HCT116 (cell line): ENCODE measurements around the gene ETFA. TPM values are rescaled to one million over a fixed set of nuclear protein-coding genes. Genes with fewer than 3 reads are reported as not detected.

Experiments used
- ATAC-seq: fragments of 200-7000 bp; cut with Tn5 transposase; 2 replicates; pipeline ENCODE4 v1.9.1; 2020; ENCODE audit warnings: mild to moderate bottlenecking, moderate library complexity
- BruUV-seq: library from RNA; stranded (reverse); fragments of 400-500 nt; replicated peaks from 2 replicates; lab custom pipeline; 2021; lab: Mats Ljungman, UMichigan
- CTCF ChIA-PET: fragments of 300-600 bp; sonication (Branson Sonifier 250); formaldehyde crosslinking; loops from one replicate; lab custom pipeline; 2021; ENCODE audit warnings: antibody characterized with exemption; lab: Charles Lee
- POLR2A ChIA-PET: fragments of 300-600, 350-600 bp; sonication (Branson Sonifier 250); formaldehyde crosslinking; loops from one replicate; lab custom pipeline; 2021; ENCODE audit warnings: antibody characterized with exemption; lab: Charles Lee
- RAD21 ChIA-PET, 2 experiments: fragments of 300-600 bp; sonication (Branson Sonifier 250); formaldehyde crosslinking; loops; one replicate each; lab custom pipeline; 2023; ENCODE audit warnings: low total read pairs in 2 of 2; ENCODE audit not compliant: uncharacterized antibody in 2 of 2, unreplicated experiment in 2 of 2, low non-redundant PET in 1 of 2; lab: Charles Lee
- DNase-seq: peaks from one replicate; pipeline ENCODE4 v3.0.0-alpha.2; 2010; ENCODE audit warnings: low read depth, low spot score
- H2AFZ ChIP-seq: fragments of 200-600 bp; shearing (Covaris generic), sonication (generic); 2 replicates; pipeline ENCODE4 v1.6.1; 2017; ENCODE audit warnings: low read depth, mixed run types, mixed read lengths, antibody characterized with exemption, low read length; ENCODE audit not compliant: poor library complexity, severe bottlenecking
- H3K27ac ChIP-seq: 2 replicates; pipeline ENCODE4 v1.5.1; 2012; ENCODE audit warnings: low read depth, low read length
- H3K27me3 ChIP-seq: fragments of 200-600 bp; sonication (generic); 2 replicates; pipeline ENCODE4 v1.6.1; 2016; ENCODE audit warnings: mixed run types, low read length, mixed read lengths; ENCODE audit not compliant: insufficient read depth
- H3K36me3 ChIP-seq, 2 experiments: fragments of 200-500 bp in 1 of 2; fragments of 200-600 bp in 1 of 2; sonication (Bioruptor generic) in 1 of 2; sonication (generic) in 1 of 2; 2 replicates each; pipeline versions ENCODE4 v1.5.1 to v1.6.1; 2014 to 2016; ENCODE audit warnings: low read length in 2 of 2, inconsistent platforms in 1 of 2, mixed read lengths in 1 of 2, mixed run types in 1 of 2; ENCODE audit not compliant: insufficient read depth in 2 of 2, control insufficient read depth in 1 of 2
- H3K4me1 ChIP-seq, 2 experiments: fragments of 200-600 bp in 1 of 2; sonication (generic) in 1 of 2; 2 replicates each; pipeline versions ENCODE4 v1.5.1 to v1.6.1; 2012 to 2017; ENCODE audit warnings: low read length in 2 of 2, inconsistent platforms in 1 of 2, mild to moderate bottlenecking in 1 of 2, mixed read lengths in 1 of 2, mixed run types in 1 of 2, moderate library complexity in 1 of 2; ENCODE audit not compliant: insufficient read depth in 2 of 2, control insufficient read depth in 1 of 2
- H3K4me2 ChIP-seq: fragments of 200-600 bp; sonication (generic); 2 replicates; pipeline ENCODE4 v1.6.1; 2017; ENCODE audit warnings: mixed run types, low read length, mixed read lengths
- H3K4me3 ChIP-seq, 2 experiments: fragments of 200-600 bp in 1 of 2; sonication (generic) in 1 of 2; replicated peaks in 1 of 2; 2 replicates each; pipeline ENCODE4 v1.5.1; 2011 to 2016; ENCODE audit warnings: low read length in 2 of 2, control low read depth in 1 of 2, low read depth in 1 of 2, mild to moderate bottlenecking in 1 of 2, mixed read lengths in 1 of 2, mixed run types in 1 of 2
- H3K79me2 ChIP-seq: fragments of 200-600 bp; sonication (generic); 2 replicates; pipeline ENCODE4 v1.6.1; 2017; ENCODE audit warnings: mild to moderate bottlenecking, mixed run types, low read length, moderate library complexity, mixed read lengths; ENCODE audit not compliant: insufficient read depth
- H3K9ac ChIP-seq: fragments of 200-600 bp; sonication (generic); 2 replicates; pipeline ENCODE4 v1.6.1; 2016; ENCODE audit warnings: low read length, mixed read lengths
- H3K9me2 ChIP-seq: fragments of 200-600 bp; sonication (generic), shearing (Covaris generic); 2 replicates; pipeline ENCODE4 v1.6.1; 2017; ENCODE audit warnings: mixed run types, mild to moderate bottlenecking, moderate library complexity; ENCODE audit not compliant: insufficient read depth
- H3K9me3 ChIP-seq, 2 experiments: fragments of 200-500 bp in 1 of 2; fragments of 200-600 bp in 1 of 2; sonication (Bioruptor generic) in 1 of 2; sonication (generic) in 1 of 2; 2 replicates each; pipeline ENCODE4 v1.6.1; 2014 to 2017; ENCODE audit warnings: low read length in 2 of 2, mixed read lengths in 2 of 2, inconsistent platforms in 1 of 2, low read depth in 1 of 2, mild to moderate bottlenecking in 1 of 2, mixed run types in 1 of 2, moderate library complexity in 1 of 2; ENCODE audit not compliant: control insufficient read depth in 1 of 2, insufficient read depth in 1 of 2
- H4K20me1 ChIP-seq: fragments of 200-600 bp; sonication (generic), shearing (Covaris generic); 2 replicates; pipeline ENCODE4 v1.6.1; 2017; ENCODE audit warnings: mixed run types, mild to moderate bottlenecking, moderate library complexity; ENCODE audit not compliant: insufficient read depth
- CTCF ChIP-seq, 3 experiments: fragments of 200-600 bp in 1 of 3; sonication (generic) in 1 of 3; IDR thresholded peaks in 2 of 3; conservative IDR thresholded peaks in 1 of 3; 2 replicates each; pipeline ENCODE4 v1.5.1; 2012 to 2017; ENCODE audit warnings: low read depth in 2 of 3, low read length in 2 of 3, antibody characterized with exemption in 1 of 3, borderline replicate concordance in 1 of 3, control low read depth in 1 of 3, mild to moderate bottlenecking in 1 of 3, mixed read lengths in 1 of 3, mixed run types in 1 of 3, moderate library complexity in 1 of 3; ENCODE audit not compliant: insufficient read depth in 1 of 3
- EGR1 ChIP-seq: IDR thresholded peaks from 2 replicates; pipeline ENCODE4 v1.6.1; 2012; ENCODE audit warnings: low read depth
- ELF1 ChIP-seq: IDR thresholded peaks from 2 replicates; pipeline ENCODE4 v1.6.1; 2012; ENCODE audit warnings: low read depth, borderline replicate concordance
- EZH2 ChIP-seq: fragments of 200-600 bp; sonication (generic); IDR thresholded peaks from 2 replicates; pipeline ENCODE4 v1.6.1; 2017; ENCODE audit warnings: antibody characterized with exemption, mixed run types
- EZH2phosphoT487 ChIP-seq: fragments of 200-600 bp; IDR thresholded peaks from 2 replicates; pipeline ENCODE4 v1.6.1; 2018; ENCODE audit warnings: antibody characterized with exemption, borderline replicate concordance
- FOSL1 ChIP-seq: IDR thresholded peaks from 2 replicates; pipeline ENCODE4 v1.6.1; 2012; ENCODE audit warnings: low read depth
- JUND ChIP-seq: IDR thresholded peaks from 2 replicates; pipeline ENCODE4 v1.6.1; 2012
- POLR2AphosphoS5 ChIP-seq: IDR thresholded peaks from 2 replicates; pipeline ENCODE4 v1.6.1; 2011; ENCODE audit warnings: mild to moderate bottlenecking, low read depth, low read length, moderate library complexity
- RAD21 ChIP-seq: IDR thresholded peaks from 2 replicates; pipeline ENCODE4 v1.6.1; 2012; ENCODE audit warnings: low read depth, mild to moderate bottlenecking
- SIN3A ChIP-seq: IDR thresholded peaks from 2 replicates; pipeline ENCODE4 v1.6.1; 2012; ENCODE audit warnings: low read depth
- SP1 ChIP-seq: IDR thresholded peaks from 2 replicates; pipeline ENCODE4 v1.6.1; 2012; ENCODE audit warnings: low read depth
- SRF ChIP-seq: IDR thresholded peaks from 2 replicates; pipeline ENCODE4 v1.6.1; 2012; ENCODE audit warnings: low read depth
- TCF7L2 ChIP-seq: IDR thresholded peaks from 2 replicates; pipeline ENCODE4 v1.7.0; 2011; ENCODE audit warnings: borderline replicate concordance, inconsistent platforms; ENCODE audit not compliant: insufficient read depth, insufficient read length; ENCODE audit errors: extremely low read depth
- YY1 ChIP-seq: IDR thresholded peaks from 2 replicates; pipeline ENCODE4 v1.6.1; 2011; ENCODE audit warnings: low read length, low read depth, moderate library complexity, mild to moderate bottlenecking; ENCODE audit not compliant: insufficient replicate concordance; ENCODE audit errors: extremely low read depth
- ZNF274 ChIP-seq: fragments of 200-500 bp; sonication (Bioruptor generic); IDR thresholded peaks from 2 replicates; pipeline ENCODE4 v1.6.1; 2014; ENCODE audit warnings: mild to moderate bottlenecking, low read depth, low read length, inconsistent platforms
- intact Hi-C: fragments of 100-400 bp; cut with micrococcal nuclease; formaldehyde crosslinking; loops from 2 replicates; pipeline ENCODE4 v1.10.0; 2022
- total RNA-seq: library from RNA; stranded (reverse); gene quantifications from one replicate; pipeline ENCODE4 v1.2.1, GENCODE V29; 2021; ENCODE audit not compliant: unreplicated experiment
- TF ChIP-seq, protein P1 (sequence below): IDR thresholded peaks from 2 replicates; pipeline ENCODE4 v1.6.1; 2012

The ETFA gene
- total RNA-seq, 1 experiment from 2014 or later = 144 TPM

DNA sequence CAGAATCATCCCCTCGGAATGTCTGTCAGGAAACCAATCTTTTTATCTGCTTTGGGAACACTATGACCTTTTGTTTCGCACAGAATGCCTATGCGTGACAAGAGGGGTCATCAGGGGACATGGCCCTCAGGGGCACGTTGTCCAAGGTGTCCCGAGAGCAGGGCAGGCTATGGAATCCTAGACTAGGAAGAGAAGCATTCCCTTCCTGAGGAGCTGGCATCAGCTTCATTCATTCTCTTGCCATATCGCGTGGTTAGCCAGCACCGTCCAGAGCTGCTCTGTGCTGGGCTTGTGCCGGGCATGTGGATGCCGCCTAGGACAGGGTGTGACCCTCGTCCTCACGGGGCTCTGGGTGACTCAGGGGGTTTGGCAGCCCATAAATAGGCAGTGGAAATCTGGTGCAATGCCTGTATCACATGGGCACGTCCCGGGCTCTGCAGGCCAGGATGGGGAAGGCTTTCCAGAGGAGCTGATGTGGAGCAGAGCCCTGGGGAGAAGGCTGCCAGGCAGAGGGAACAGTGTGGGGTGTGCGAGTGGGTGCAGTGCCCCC lies 133.7 kb downstream of the ETFA start:
- no peaks in the 10 kb centered on the region for H3K79me2 ChIP-seq
- 0 out of 2 replicates have a peak overlapping the region, but pooled peaks have one; percentile 8 for H3K4me2 ChIP-seq
- intact Hi-C loops = no loop called here
- H3K4me1 ChIP-seq = peaks cover 0 to 10% of the 10 kb centered on the region in 2 experiments; a peak in 2 of 4 replicates
- H3K9me2 ChIP-seq = no peaks in the 10 kb centered on the region
- no peak overlapping the region for H3K9ac ChIP-seq
- H3K9me3 ChIP-seq = no peaks in the 10 kb centered on the region
- ChIA-PET CTCF (no interaction called here), POLR2A (no interaction called here), RAD21 (no interaction called here)
- H4K20me1 ChIP-seq = no peaks in the 10 kb centered on the region
- H3K4me3 ChIP-seq = no peak overlapping the region
- no peak for DNase-seq
- BruUV-seq = no TSS peak
- H2AFZ ChIP-seq = no peak overlapping the region
- no peaks in the 10 kb centered on the region for H3K36me3 ChIP-seq
- no peaks in the 10 kb centered on the region for H3K27me3 ChIP-seq
- TF ChIP-seq YY1 = no peak
- no peak for TF ChIP-seq EZH2phosphoT487
- no peak for TF ChIP-seq RAD21
- no peak for TF ChIP-seq SP1
- TF ChIP-seq TCF7L2 = no peak
- no peak for TF ChIP-seq EZH2
- no peak for TF ChIP-seq ZNF274
- TF ChIP-seq FOSL1 = no peak
- peak; percentile 32; the same call in 1 of the 2 replicates for TF ChIP-seq SRF
- ATAC-seq = peak; percentile 63
- no peak overlapping the region for H3K27ac ChIP-seq

GRCh38 chr15:76176487-76177085 lies 134.7 kb downstream of the ETFA start:
- DNase-seq (no peak), ATAC-seq (no peak)
- no peak overlapping the region for H3K4me2 ChIP-seq
- H2AFZ ChIP-seq = no peak overlapping the region
- no peaks in the 10 kb centered on the region for H3K27me3 ChIP-seq
- ChIA-PET RAD21 (no interaction called here), POLR2A (no interaction called here), CTCF (no interaction called here)
- no peak overlapping the region for H3K27ac ChIP-seq
- no peaks in the 10 kb centered on the region for H3K9me3 ChIP-seq
- no peak overlapping the region for H3K9ac ChIP-seq
- no peaks in the 10 kb centered on the region for H3K79me2 ChIP-seq
- intact Hi-C loops = no loop called here
- H3K36me3 ChIP-seq = no peaks in the 10 kb centered on the region
- H3K4me3 ChIP-seq = no peak overlapping the region
- no TSS peak for BruUV-seq
- no peaks in the 10 kb centered on the region for H3K9me2 ChIP-seq
- peaks cover 0 to 10% of the 10 kb centered on the region in 2 experiments; a peak in 2 of 4 replicates for H3K4me1 ChIP-seq
- H4K20me1 ChIP-seq = no peaks in the 10 kb centered on the region
- TF ChIP-seq RAD21 = no peak
- no peak for TF ChIP-seq EGR1
- TF ChIP-seq ELF1 = no peak
- TF ChIP-seq CTCF (IDR thresholded peaks at IDR 0.05 in 2 of 3, conservative IDR thresholded peaks at IDR 0.05 in 1 of 3; ENCODE audit: borderline replicate concordance in 1 of 3, insufficient read depth in 1 of 3, low read depth in 2 of 3, low read length in 2 of 3) = no peak
- TF ChIP-seq, protein P1, sequence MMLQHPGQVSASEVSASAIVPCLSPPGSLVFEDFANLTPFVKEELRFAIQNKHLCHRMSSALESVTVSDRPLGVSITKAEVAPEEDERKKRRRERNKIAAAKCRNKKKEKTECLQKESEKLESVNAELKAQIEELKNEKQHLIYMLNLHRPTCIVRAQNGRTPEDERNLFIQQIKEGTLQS = no peak
- no peak for TF ChIP-seq POLR2AphosphoS5
- TF ChIP-seq SIN3A = no peak
- TF ChIP-seq JUND = no peak
- TF ChIP-seq ZNF274 = no peak
